ENCODE data around the gene KBTBD7. TPM values are rescaled to one million over a fixed set of nuclear protein-coding genes. Genes with fewer than 3 reads are reported as not detected.

KBTBD7 gene
- total and polyA plus RNA-seq, 2 donors (not counting 3 experiments of a cell fraction or from before 2014, with no cell fraction given), result 2.1 to 4.4 TPM

- Histone ChIP-seq H2AFZ (ENCODE audit: low read depth, low read length) (no peak overlapping the region), H3K4me1 (ENCODE audit: control insufficient read depth, extremely low read depth, insufficient read depth, low read length) (no peaks in the 10 kb centered on the region), H3K4me2 (ENCODE audit: insufficient read depth, low read length) (no peak overlapping the region), H3K27ac (ENCODE audit: insufficient read depth, low read depth, low read length) (no peak overlapping the region), H3K4me3 (replicated peaks in 1 of 3; ENCODE audit: insufficient read depth in 1 of 3, low read depth in 1 of 3, low read length in 3 of 3) (no peak overlapping the region), H3K9me3 (replicated peaks; ENCODE audit: control insufficient read depth, insufficient read depth, low read length) (no peaks in the 10 kb centered on the region), H3K9me1 (replicated peaks; ENCODE audit: control insufficient read depth, extremely low read depth, insufficient read depth, low read length) (no peaks in the 10 kb centered on the region), H3K36me3 (ENCODE audit: control insufficient read depth in 2 of 2, extremely low read depth in 1 of 2, insufficient read depth in 2 of 2, low read length in 2 of 2) (no peaks in the 10 kb centered on the region), H3K9ac (replicated peaks; ENCODE audit: extremely low read depth, insufficient read depth, low read length) (no peak overlapping the region), H4K20me1 (replicated peaks; ENCODE audit: control insufficient read depth, extremely low read depth, insufficient read depth, low read length) (no peaks in the 10 kb centered on the region), H3K79me2 (ENCODE audit: control insufficient read depth, insufficient read depth, low read length) (no peaks in the 10 kb centered on the region), H3K27me3 (ENCODE audit: control insufficient read depth in 2 of 2, insufficient read depth in 2 of 2, low read length in 2 of 2) (no peaks in the 10 kb centered on the region)
- CTCF ChIA-PET, result interaction anchor here (0.9 kb wide), 1 partner anchor 12 kb away, joined by 3 read pairs; no protein-coding TSS in a partner anchor
- dilution Hi-C loops (cut with MboI; ENCODE audit: extremely low pct_ligation_motif_present, low sequenced_read_pairs), result no loop called here
- FAIRE-seq (no peak), DNase-seq (ENCODE audit: low read depth, low spot score) (no peak)
- intact Hi-C loops (cut with micrococcal nuclease), result no loop called here
- POLR2A ChIA-PET, result no interaction called here
- no peak for TF ChIP-seq POLR2AphosphoS5 (IDR thresholded peaks at IDR 0.05; ENCODE audit: insufficient read depth, low read depth, low read length)
- no peak for TF ChIP-seq FOS (IDR thresholded peaks at IDR 0.05; ENCODE audit: borderline replicate concordance, insufficient read depth, low read length)
- TF ChIP-seq MYC (IDR thresholded peaks at IDR 0.05; ENCODE audit: low read depth, low read length), result no peak
- TF ChIP-seq MAX (IDR thresholded peaks at IDR 0.05; ENCODE audit: insufficient read depth, insufficient read length), result no peak
- BruUV-seq (replicated peaks), result no TSS peak
These were observed 37.2 kb downstream of the KBTBD7 start for GRCh38 chr13:41157048-41157717.

- H3K9me1 ChIP-seq (replicated peaks; ENCODE audit: control insufficient read depth, extremely low read depth, insufficient read depth, low read length), result no peaks in the 10 kb centered on the region
- intact Hi-C loops (cut with micrococcal nuclease) (no loop called here), dilution Hi-C loops (cut with MboI; ENCODE audit: extremely low pct_ligation_motif_present, low sequenced_read_pairs) (no loop called here)
- no peaks in the 10 kb centered on the region for H3K9me3 ChIP-seq (replicated peaks; ENCODE audit: control insufficient read depth, insufficient read depth, low read length)
- ChIA-PET CTCF (interaction anchor here (1.0 kb wide), 1 partner anchor 10 kb away, joined by 3 read pairs; no protein-coding TSS in a partner anchor), POLR2A (no interaction called here)
- no peak overlapping the region for H3K9ac ChIP-seq (replicated peaks; ENCODE audit: extremely low read depth, insufficient read depth, low read length)
- no peak overlapping the region for H3K27ac ChIP-seq (ENCODE audit: insufficient read depth, low read depth, low read length)
- no peaks in the 10 kb centered on the region for H3K27me3 ChIP-seq (ENCODE audit: control insufficient read depth in 2 of 2, insufficient read depth in 2 of 2, low read length in 2 of 2)
- no peaks in the 10 kb centered on the region for H3K36me3 ChIP-seq (ENCODE audit: control insufficient read depth in 2 of 2, extremely low read depth in 1 of 2, insufficient read depth in 2 of 2, low read length in 2 of 2)
- no peak overlapping the region for H3K4me3 ChIP-seq (replicated peaks in 1 of 3; ENCODE audit: insufficient read depth in 1 of 3, low read depth in 1 of 3, low read length in 3 of 3)
- no peaks in the 10 kb centered on the region for H3K4me1 ChIP-seq (ENCODE audit: control insufficient read depth, extremely low read depth, insufficient read depth, low read length)
- no peaks in the 10 kb centered on the region for H4K20me1 ChIP-seq (replicated peaks; ENCODE audit: control insufficient read depth, extremely low read depth, insufficient read depth, low read length)
- no peak for FAIRE-seq
- no peak for DNase-seq (ENCODE audit: low read depth, low spot score)
- H3K79me2 ChIP-seq (ENCODE audit: control insufficient read depth, insufficient read depth, low read length), result no peaks in the 10 kb centered on the region
- H3K4me2 ChIP-seq (ENCODE audit: insufficient read depth, low read length), result no peak overlapping the region
- H2AFZ ChIP-seq (ENCODE audit: low read depth, low read length), result no peak overlapping the region
- TF ChIP-seq CTCF (IDR thresholded peaks at IDR 0.05; ENCODE audit: extremely low read depth in 1 of 2, insufficient read depth in 1 of 2, low read depth in 1 of 2, low read length in 2 of 2) (no peak), POLR2A (IDR thresholded peaks at IDR 0.05; ENCODE audit: low read depth, low read length) (no peak), EZH2 (IDR thresholded peaks at IDR 0.05; ENCODE audit: borderline replicate concordance, low read depth, low read length, severe bottlenecking) (no peak), JUN (IDR thresholded peaks at IDR 0.05; ENCODE audit: borderline replicate concordance, insufficient read depth, insufficient read length, low read depth) (no peak), MAX (IDR thresholded peaks at IDR 0.05; ENCODE audit: insufficient read depth, insufficient read length) (no peak)
- no TSS peak for BruUV-seq (replicated peaks)
These were observed 37.7 kb downstream of the KBTBD7 start for GRCh38 chr13:41156620-41157019.

Data from endothelial cell of umbilical vein (primary cell).